GM12892 (cell line): ENCODE data around the gene TGDS.

ENCODE experiments used
- POLR2A ChIP-seq: IDR thresholded peaks from 2 replicates; pipeline ENCODE4 v1.6.1; 2011; ENCODE audit warnings: low read depth, low read length, control low read depth
- POLR2AphosphoS5 ChIP-seq: IDR thresholded peaks from 2 replicates; pipeline ENCODE4 v1.6.1; 2011; ENCODE audit warnings: low read depth, low read length, control low read depth

- TF ChIP-seq POLR2A (no peak), POLR2AphosphoS5 (no peak)
Observed at GRCh38 chr13:94546061-94546839, 49.7 kb downstream of the TGDS start.
